ENCODE data around the gene UGT1A9. TPM values are rescaled to one million over a fixed set of nuclear protein-coding genes. Genes with fewer than 3 reads are reported as not detected.

The UGT1A9 gene
- polyA plus RNA-seq, 1 donor from 2014 or later = not detected

DNA sequence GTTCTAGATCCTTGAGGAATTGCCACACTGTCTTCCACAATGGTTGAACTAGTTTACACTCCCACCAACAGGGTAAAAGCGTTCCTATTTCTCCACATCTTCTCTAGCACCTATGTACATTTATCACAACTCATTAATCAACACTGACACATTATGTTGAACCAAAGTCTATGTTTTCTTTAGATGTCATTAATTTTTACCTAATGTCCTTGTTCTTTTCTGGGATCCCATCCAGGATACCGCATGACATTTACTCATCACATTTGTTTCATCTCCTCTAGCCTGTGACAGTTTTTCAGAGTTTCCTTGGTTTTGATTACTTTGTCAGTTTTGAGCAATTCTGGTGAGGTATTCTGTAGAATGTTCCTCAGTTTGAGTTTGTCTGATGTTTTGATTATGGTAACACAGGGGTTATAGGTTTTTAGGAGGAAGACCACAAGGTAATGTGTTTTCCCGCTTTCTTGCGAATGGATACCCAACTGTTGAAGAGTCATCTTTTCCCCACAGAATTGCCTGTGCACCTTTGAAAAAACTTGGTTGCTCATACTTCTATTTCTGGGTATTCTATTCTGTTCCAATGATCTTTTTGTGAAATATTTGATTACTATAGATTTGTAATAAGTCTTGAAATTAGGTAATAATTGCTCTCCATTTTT lies 3.0 kb upstream of the UGT1A9 start:
- peaks cover 0 to 7% (median 0%) of the 10 kb centered on the region in 3 donors for H3K4me1 Mint-ChIP-seq
- no peaks in the 10 kb centered on the region for H3K36me3 Mint-ChIP-seq
- peaks cover 0 to 6% (median 3%) of the 10 kb centered on the region in 3 donors for H3K9me3 Mint-ChIP-seq
- H3K4me3 Mint-ChIP-seq = no peak overlapping the region
- peaks cover 20% of the 10 kb centered on the region for H3K27me3 Mint-ChIP-seq
- H3K27ac Mint-ChIP-seq = no peak overlapping the region

DNA sequence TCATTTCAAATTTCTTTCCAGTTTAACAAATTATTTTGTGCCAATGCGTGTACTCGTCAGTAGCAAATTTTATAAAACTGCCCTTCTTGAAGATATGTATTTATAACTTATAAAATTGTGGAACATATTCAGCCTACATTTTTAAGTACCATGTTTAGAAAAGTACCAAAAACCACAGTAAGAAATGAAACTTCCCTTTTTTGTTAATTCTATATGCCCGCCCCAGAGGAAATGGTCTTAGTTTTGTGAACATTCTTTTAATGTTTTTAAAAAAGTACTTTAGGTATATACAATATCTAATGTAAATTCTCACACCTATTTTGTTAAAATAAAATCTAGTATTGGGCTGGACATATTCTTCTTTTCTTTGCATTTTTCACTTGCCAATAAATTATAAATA lies 1.2 kb downstream of the UGT1A9 start:
- H3K27me3 Mint-ChIP-seq = peaks cover 14% of the 10 kb centered on the region
- no peak overlapping the region for H3K4me3 Mint-ChIP-seq
- H3K27ac Mint-ChIP-seq = no peak overlapping the region
- peaks cover 0 to 7% (median 0%) of the 10 kb centered on the region in 3 donors for H3K4me1 Mint-ChIP-seq
- H3K9me3 Mint-ChIP-seq = peaks cover 0 to 6% (median 0%) of the 10 kb centered on the region in 3 donors
- H3K36me3 Mint-ChIP-seq = peaks cover 2% of the 10 kb centered on the region

DNA sequence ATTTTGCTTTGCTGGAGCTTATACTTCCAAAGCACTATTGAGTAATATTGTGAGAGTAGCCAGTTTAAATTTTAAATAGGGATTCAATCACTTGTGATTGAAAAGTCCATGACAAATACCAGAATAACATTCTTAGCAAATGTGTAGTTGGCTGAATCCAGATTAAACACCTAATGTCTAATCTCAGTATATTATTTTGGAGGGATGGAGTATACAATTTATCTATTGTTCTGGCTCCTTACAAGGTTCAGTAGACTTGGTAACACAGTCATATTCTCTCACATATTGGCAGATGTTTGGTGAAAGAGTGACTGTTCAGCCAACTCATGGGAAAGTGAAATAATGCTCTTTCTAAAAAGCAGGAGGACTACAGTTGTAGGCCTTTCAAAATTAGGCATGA lies 2.2 kb downstream of the UGT1A9 start:
- Mint-ChIP-seq H3K36me3 (peaks cover 2% of the 10 kb centered on the region), H3K27me3 (peaks cover 16% of the 10 kb centered on the region), H3K9me3 (no peaks in the 10 kb centered on the region), H3K4me3 (no peak overlapping the region), H3K4me1 (peaks cover 0 to 7% (median 0%) of the 10 kb centered on the region in 3 donors), H3K27ac (no peak overlapping the region)

DNA sequence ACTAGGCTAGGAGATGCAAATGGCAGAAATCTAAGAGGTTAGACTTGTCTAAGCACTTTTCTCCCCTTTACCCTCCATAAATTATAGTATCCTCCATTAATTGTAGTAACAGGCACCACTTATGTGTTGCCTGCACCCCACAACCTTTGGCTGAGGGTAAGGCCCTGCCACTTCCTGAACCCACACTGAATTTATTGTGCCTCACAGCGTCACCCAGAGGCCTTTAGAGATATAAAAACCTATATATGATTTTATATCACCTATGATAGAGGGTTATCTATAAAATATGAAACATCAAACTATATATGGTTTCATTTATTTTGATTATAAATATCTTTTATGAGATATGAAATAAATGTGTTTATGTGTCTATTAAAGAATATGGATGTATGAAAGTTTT lies 2.6 kb downstream of the UGT1A9 start:
- Mint-ChIP-seq H3K27ac (no peak overlapping the region), H3K4me1 (peaks cover 0 to 7% (median 0%) of the 10 kb centered on the region in 3 donors), H3K9me3 (no peaks in the 10 kb centered on the region), H3K27me3 (peaks cover 18% of the 10 kb centered on the region), H3K4me3 (no peak overlapping the region), H3K36me3 (peaks cover 2% of the 10 kb centered on the region)

DNA sequence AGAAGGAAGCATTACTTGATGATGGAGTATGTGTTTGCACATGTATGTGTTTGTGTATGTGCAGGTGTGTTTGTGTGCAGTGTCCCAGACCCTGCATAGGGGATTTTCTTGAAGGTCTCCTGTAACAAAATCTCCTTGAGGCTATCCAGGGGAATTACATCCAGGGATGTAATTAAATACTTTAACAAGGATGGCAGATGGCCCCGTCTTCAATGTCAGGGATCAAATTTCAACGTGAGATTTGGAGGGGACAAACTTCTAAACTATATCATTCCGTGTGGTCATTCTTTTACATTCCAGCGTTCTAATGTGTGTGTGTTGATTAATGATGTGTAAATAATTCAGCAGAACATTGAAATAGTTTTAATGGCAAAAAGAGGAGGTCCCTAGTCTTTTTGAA lies 3.3 kb downstream of the UGT1A9 start:
- H3K4me1 Mint-ChIP-seq = peaks cover 0 to 7% (median 0%) of the 10 kb centered on the region in 3 donors
- H3K36me3 Mint-ChIP-seq = peaks cover 6% of the 10 kb centered on the region
- H3K27me3 Mint-ChIP-seq = peaks cover 20% of the 10 kb centered on the region

DNA sequence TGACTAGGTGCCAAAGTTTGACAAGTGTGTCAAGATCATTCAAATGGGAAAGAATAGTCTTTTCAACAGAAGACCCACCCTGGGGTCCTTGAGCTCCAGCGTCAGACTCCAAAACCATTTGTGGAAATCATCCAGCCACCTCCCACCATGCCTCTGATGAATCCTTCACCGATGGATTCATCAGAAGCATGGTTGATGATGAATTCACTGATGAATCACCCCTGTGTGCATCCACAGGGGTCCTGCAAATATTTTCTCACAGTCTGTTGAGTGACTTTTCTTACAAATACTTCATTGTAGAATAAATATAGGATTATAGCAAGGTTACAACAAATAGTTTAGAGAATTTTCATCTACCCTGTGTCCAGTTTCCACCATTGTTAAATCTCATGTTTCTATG lies 4.3 kb downstream of the UGT1A9 start:
- Mint-ChIP-seq H3K4me3 (no peak overlapping the region), H3K36me3 (peaks cover 7% of the 10 kb centered on the region), H3K27ac (no peak overlapping the region), H3K9me3 (peaks cover 0 to 2% (median 0%) of the 10 kb centered on the region in 3 donors), H3K27me3 (peaks cover 14% of the 10 kb centered on the region), H3K4me1 (peaks cover 0 to 7% (median 0%) of the 10 kb centered on the region in 3 donors)

More for the DNA sequence above, 3.3 kb downstream of the UGT1A9 start:
- Mint-ChIP-seq H3K27ac (no peak overlapping the region), H3K9me3 (peaks cover 0 to 2% (median 0%) of the 10 kb centered on the region in 3 donors), H3K4me3 (no peak overlapping the region)

DNA sequence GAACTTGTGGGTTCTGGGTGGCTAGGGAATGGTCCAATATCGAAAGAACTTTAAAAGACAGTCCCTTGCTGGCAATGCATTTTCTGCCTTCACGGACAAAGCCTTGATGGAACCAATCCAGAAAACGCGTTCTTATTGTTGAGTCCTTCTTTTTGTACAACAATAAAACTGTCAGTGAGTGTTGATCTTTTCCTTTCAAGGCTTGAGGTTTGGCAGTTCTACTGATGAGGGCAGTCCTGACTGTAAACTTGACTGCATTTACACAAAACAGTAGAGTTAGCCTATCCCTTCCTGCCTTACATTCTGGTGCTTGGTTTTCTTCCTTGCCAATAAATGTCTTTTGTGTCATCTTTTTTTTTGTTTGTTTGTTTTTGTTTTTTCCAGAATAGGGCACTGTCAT lies 7.5 kb downstream of the UGT1A9 start:
- Mint-ChIP-seq H3K27me3 (peaks cover 6% of the 10 kb centered on the region), H3K27ac (no peak overlapping the region), H3K36me3 (peaks cover 7% of the 10 kb centered on the region)

DNA sequence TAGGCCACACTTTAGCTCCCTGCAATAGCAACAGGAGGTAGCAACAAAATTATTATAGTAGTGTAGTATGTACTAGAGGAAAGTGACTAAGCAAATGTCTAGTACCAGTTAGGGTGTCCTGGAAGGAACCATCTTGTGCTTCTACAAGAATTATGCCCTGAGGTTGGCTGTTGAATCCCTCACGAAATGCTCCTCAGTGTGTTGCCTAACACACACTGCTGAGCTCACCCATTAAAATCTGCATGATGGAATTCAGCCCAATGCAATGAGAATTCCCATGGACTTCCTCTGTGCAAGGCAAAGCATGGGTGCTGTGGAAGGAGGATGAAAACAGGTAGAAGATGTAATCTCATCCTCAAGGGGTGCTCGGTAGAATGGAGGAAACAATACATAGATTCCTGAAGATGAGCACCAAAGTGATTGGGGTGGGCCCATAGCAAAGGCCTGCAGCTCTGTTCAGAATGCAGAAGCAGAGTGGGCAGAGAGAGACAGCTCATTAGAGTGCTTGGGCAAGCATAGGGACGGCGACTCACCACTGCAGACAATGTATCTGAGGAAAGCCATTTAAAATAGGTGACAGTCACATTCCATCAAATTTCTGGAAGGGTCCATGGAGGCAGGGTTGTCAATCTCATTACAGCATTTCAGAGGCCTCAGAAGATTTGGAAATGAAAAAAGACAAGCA lies 8.8 kb downstream of the UGT1A9 start:
- Mint-ChIP-seq H3K27me3 (peaks cover 6% of the 10 kb centered on the region), H3K9me3 (peaks cover 0 to 2% (median 0%) of the 10 kb centered on the region in 3 donors), H3K4me3 (no peak overlapping the region), H3K27ac (no peak overlapping the region), H3K36me3 (peaks cover 7% of the 10 kb centered on the region), H3K4me1 (peaks cover 4 to 14% (median 9%) of the 10 kb centered on the region in 3 donors)

More for the DNA sequence above, 7.5 kb downstream of the UGT1A9 start:
- peaks cover 4 to 14% (median 9%) of the 10 kb centered on the region in 3 donors for H3K4me1 Mint-ChIP-seq
- H3K4me3 Mint-ChIP-seq = no peak overlapping the region
- peaks cover 0 to 2% (median 0%) of the 10 kb centered on the region in 3 donors for H3K9me3 Mint-ChIP-seq

DNA sequence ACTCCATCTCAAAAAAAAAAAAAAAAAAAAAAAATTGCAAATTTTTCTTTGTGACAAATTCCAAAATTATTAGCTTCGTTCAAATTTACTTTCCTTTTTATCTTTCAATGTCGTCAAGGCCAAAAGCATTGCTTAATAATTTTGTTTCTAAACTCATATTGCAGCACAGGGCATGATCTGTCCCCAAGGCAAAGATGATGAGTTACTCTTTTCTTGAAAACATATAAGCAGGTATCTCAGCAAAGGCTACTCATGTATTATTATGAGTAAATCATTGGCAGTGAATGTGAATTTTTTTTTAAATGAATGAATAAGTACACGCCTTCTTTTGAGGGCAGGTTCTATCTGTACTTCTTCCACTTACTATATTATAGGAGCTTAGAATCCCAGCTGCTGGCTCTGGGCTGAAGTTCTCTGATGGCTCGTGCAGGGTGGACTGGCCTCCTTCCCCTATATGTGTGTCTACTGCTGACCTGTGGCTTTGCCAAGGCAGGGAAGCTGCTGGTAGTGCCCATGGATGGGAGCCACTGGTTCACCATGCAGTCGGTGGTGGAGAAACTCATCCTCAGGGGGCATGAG lies 9.9 kb downstream of the UGT1A9 start, which contains the start of gene UGT1A7:
TSS of gene UGT1A7 (plus strand) at position 381 of the 579 bp plus-strand sequence. CDS start at position 418, 37 bp downstream.
- Mint-ChIP-seq H3K27ac (no peak within 1 kb of the TSS), H3K36me3 (peaks cover 5% of the 10 kb centered on the region), H3K9me3 (peaks cover 0 to 2% (median 0%) of the 10 kb centered on the region in 3 donors), H3K4me1 (peaks cover 4 to 14% (median 9%) of the 10 kb centered on the region in 3 donors), H3K27me3 (peaks cover 6% of the 10 kb centered on the region), H3K4me3 (no peak within 1 kb of the TSS)

DNA sequence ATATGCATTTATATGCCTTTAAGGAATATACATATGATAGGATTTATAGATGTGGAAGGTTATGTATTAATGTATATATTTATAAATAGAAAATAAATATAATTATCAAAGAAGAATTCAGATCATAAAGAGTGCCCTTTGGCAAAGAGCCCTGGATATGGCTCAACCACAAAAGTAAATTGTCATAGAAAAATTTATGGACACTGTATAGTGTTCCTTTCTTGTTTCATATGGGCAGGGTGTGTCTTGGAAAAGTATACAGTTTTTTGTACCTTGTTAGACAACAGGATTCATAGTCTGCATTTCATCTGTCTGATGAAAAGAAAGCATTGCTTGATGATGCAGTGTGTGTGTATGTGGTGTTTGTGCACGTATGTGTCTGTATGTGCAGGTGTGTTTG lies 12.9 kb downstream of the UGT1A9 start:
- Mint-ChIP-seq H3K27me3 (peaks cover 8% of the 10 kb centered on the region), H3K36me3 (peaks cover 4% of the 10 kb centered on the region), H3K4me1 (peaks cover 4 to 14% (median 9%) of the 10 kb centered on the region in 3 donors), H3K9me3 (peaks cover 0 to 2% (median 0%) of the 10 kb centered on the region in 3 donors), H3K4me3 (no peak overlapping the region), H3K27ac (no peak overlapping the region)

DNA sequence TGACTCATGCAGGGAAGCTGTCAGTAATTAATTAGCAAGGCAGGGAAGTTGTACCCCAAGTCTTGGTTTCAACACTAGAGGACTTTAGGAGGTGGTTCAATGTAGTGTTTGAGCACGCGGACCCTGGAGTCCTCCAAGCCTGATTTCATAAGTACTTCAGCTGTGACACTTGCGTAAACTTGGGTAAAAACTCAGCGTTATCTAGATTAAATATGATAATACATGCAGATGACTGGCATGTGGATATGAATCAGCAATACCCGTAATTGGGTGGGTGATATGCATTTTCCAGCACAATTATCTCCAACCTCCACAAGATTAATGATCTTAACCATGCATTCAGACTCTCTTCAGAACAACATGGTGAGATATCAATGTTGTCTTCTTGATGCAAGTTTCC lies 15.2 kb downstream of the UGT1A9 start:
- Mint-ChIP-seq H3K27ac (no peak overlapping the region), H3K9me3 (no peaks in the 10 kb centered on the region), H3K4me3 (no peak overlapping the region), H3K27me3 (peaks cover 7% of the 10 kb centered on the region), H3K4me1 (peaks cover 4 to 12% (median 9%) of the 10 kb centered on the region in 3 donors), H3K36me3 (peaks cover 2% of the 10 kb centered on the region)

DNA sequence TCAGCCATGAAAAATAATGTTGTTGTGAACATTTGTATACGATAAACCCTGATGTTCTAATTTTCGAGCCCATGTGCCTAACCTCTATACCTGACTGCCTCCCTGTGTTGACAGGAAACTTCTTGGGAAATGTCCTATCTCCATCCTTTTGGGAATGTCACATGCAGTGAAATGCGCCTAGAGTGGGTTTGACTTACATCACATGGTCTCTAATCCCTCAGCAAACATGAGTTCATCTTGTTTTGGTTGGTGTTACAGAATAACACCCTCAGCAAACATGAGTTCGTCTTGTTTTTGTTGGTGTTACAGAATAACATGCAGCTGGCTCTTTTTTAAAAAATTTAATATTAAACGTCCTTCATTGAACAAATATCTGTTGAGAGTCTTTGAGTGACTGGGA lies 16.6 kb downstream of the UGT1A9 start:
- Mint-ChIP-seq H3K9me3 (no peaks in the 10 kb centered on the region), H3K27me3 (peaks cover 7% of the 10 kb centered on the region), H3K4me1 (no peaks in the 10 kb centered on the region), H3K36me3 (peaks cover 2% of the 10 kb centered on the region), H3K4me3 (no peak overlapping the region), H3K27ac (no peak overlapping the region)

DNA sequence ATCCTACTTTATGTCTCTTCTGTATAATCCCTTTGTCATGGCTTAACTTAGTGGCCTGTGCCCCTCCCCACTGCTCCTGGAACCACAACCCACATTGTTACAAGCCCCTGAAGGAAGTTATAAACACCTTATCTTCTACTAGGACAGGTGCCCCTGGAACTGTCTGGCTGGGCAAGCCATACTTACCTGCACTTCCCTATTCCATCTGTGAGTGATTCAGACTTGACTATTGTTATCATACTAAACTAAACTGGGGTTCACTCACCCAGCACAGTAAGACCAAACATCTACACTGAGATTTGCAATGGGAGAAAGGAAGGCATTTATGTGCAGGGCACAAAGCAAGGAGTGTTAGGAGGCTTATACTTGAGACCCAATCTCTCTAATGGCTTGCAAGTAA lies 17.3 kb downstream of the UGT1A9 start:
- Mint-ChIP-seq H3K9me3 (no peaks in the 10 kb centered on the region), H3K27me3 (peaks cover 7% of the 10 kb centered on the region), H3K4me1 (no peaks in the 10 kb centered on the region), H3K36me3 (peaks cover 2% of the 10 kb centered on the region), H3K4me3 (no peak overlapping the region), H3K27ac (no peak overlapping the region)

DNA sequence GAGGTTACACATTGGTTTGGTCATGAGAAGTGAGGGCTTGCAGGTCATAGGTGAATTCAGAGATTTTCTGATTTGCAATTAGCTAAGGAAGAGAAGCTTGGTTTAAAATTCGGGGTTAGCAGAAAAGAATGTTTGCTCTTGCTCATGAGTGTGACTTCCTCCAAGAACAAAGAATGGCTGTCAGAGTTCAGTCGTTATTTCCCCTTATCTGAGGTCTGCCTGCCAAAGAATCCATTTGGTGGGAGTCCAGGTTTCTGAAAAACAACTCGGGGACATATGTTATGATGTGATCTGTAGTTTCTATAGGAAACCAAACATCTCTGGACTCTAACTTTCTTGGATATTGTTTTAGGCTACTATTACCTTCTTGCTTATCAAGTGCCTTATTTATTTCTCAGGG lies 17.8 kb downstream of the UGT1A9 start:
- Mint-ChIP-seq H3K9me3 (no peaks in the 10 kb centered on the region), H3K27ac (no peak overlapping the region), H3K27me3 (peaks cover 7% of the 10 kb centered on the region), H3K36me3 (peaks cover 2% of the 10 kb centered on the region), H3K4me1 (no peaks in the 10 kb centered on the region), H3K4me3 (no peak overlapping the region)

DNA sequence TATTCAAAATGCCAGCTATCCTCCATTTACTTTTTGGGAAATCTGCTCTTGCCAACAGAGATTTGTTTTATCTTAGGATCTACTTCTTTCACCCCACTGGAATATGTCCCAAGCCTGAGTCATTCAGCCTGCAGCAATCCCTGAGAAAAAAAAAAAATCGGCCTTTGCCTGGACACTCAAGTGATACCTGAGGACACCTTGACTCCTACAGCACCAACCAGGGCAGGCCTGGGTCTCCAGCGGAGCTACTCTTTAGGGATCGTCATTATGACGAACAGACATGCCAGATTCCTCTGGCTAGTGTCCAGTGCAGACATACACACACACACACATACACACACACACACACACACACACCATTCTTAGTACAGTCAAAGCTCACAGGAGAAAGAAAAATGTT lies 18.7 kb downstream of the UGT1A9 start:
- Mint-ChIP-seq H3K4me3 (no peak overlapping the region), H3K9me3 (peaks cover 0 to under 1% (median 0%) of the 10 kb centered on the region in 3 donors), H3K27ac (no peak overlapping the region), H3K36me3 (peaks cover 2% of the 10 kb centered on the region), H3K27me3 (peaks cover 7% of the 10 kb centered on the region), H3K4me1 (no peaks in the 10 kb centered on the region)
